Measurements from ENCODE around the gene SERPINA12.

Gene SERPINA12, protein sequence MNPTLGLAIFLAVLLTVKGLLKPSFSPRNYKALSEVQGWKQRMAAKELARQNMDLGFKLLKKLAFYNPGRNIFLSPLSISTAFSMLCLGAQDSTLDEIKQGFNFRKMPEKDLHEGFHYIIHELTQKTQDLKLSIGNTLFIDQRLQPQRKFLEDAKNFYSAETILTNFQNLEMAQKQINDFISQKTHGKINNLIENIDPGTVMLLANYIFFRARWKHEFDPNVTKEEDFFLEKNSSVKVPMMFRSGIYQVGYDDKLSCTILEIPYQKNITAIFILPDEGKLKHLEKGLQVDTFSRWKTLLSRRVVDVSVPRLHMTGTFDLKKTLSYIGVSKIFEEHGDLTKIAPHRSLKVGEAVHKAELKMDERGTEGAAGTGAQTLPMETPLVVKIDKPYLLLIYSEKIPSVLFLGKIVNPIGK

GRCh38 chr14:94509356-94509755 lies at the start of gene SERPINA12:
Gene SERPINA12, minus strand, starts transcription at chr14:94509469. Its CDS starts 11,072 bp downstream, at chr14:94498397.
- no peak for DNase-seq (ENCODE audit: low read depth in 2 of 2)
- no peak for TF ChIP-seq CTCF (IDR thresholded peaks at IDR 0.05; ENCODE audit: low read depth, low read length)

GRCh38 chr14:94558842-94559241 lies 49.6 kb upstream of the SERPINA12 start:
- no peak for DNase-seq (ENCODE audit: low read depth in 2 of 2)
- TF ChIP-seq CTCF (IDR thresholded peaks at IDR 0.05; ENCODE audit: low read depth, low read length), result no peak
- no peak overlapping the region for H3K4me3 ChIP-seq (replicated peaks in 1 of 2; ENCODE audit: low read depth in 2 of 2, low read length in 2 of 2)

More at GRCh38 chr14:94509356-94509755, at the start of gene SERPINA12:
- H3K4me3 ChIP-seq (replicated peaks in 1 of 2; ENCODE audit: low read depth in 2 of 2, low read length in 2 of 2), result no peak within 1 kb of the TSS

DNA sequence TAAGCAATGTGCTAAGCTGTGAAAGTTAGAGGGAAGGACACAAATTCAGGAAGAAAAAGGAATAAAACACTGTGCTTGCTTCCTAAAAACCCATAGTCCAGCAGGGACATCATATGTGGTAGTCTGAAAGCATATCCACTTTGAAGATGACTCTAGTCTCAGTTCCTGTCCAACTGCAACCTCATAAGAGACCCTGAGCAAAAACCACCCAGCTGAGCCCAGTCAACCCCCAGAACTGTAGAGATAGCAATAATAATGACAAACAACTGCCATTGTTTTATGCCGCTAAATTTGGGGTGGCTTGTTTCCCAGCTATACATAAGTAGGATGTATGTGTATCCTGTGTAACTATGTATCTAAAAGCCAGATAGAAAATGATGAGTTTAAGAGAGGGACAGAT lies 48.1 kb upstream of the SERPINA12 start:
- TF ChIP-seq CTCF (IDR thresholded peaks at IDR 0.05; ENCODE audit: low read depth, low read length), result no peak
- H3K4me3 ChIP-seq (replicated peaks in 1 of 2; ENCODE audit: low read depth in 2 of 2, low read length in 2 of 2), result no peak overlapping the region
- no peak for DNase-seq (ENCODE audit: low read depth in 2 of 2)

GRCh38 chr14:94555991-94556390 lies 46.7 kb upstream of the SERPINA12 start:
- no peak for TF ChIP-seq CTCF (IDR thresholded peaks at IDR 0.05; ENCODE audit: low read depth, low read length)
- no peak overlapping the region for H3K4me3 ChIP-seq (replicated peaks in 1 of 2; ENCODE audit: low read depth in 2 of 2, low read length in 2 of 2)
- no peak for DNase-seq (ENCODE audit: low read depth in 2 of 2)

DNA sequence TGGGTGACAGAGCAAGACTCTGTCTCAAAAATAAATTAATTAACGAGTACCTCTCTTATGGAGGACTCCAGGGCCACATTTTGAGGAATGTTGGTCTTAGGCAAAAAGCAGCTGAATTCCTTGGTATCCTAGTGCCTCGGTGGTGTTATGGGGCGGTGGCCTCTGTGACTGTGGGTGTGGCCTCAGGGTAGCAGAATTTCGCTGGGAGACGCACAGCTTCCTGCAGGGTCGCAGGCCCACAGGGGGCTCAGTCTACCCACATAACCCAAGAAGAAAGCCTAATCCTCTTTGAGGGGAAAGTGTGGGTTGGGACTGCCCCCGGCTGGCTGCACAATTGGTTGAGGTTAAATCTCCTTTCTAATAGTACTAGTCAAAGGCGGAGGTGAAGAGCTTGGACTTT lies 40.8 kb upstream of the SERPINA12 start:
- no peak overlapping the region for H3K4me3 ChIP-seq (replicated peaks in 1 of 2; ENCODE audit: low read depth in 2 of 2, low read length in 2 of 2)
- no peak for TF ChIP-seq CTCF (IDR thresholded peaks at IDR 0.05; ENCODE audit: low read depth, low read length)
- DNase-seq (ENCODE audit: low read depth in 2 of 2), result no peak

DNA sequence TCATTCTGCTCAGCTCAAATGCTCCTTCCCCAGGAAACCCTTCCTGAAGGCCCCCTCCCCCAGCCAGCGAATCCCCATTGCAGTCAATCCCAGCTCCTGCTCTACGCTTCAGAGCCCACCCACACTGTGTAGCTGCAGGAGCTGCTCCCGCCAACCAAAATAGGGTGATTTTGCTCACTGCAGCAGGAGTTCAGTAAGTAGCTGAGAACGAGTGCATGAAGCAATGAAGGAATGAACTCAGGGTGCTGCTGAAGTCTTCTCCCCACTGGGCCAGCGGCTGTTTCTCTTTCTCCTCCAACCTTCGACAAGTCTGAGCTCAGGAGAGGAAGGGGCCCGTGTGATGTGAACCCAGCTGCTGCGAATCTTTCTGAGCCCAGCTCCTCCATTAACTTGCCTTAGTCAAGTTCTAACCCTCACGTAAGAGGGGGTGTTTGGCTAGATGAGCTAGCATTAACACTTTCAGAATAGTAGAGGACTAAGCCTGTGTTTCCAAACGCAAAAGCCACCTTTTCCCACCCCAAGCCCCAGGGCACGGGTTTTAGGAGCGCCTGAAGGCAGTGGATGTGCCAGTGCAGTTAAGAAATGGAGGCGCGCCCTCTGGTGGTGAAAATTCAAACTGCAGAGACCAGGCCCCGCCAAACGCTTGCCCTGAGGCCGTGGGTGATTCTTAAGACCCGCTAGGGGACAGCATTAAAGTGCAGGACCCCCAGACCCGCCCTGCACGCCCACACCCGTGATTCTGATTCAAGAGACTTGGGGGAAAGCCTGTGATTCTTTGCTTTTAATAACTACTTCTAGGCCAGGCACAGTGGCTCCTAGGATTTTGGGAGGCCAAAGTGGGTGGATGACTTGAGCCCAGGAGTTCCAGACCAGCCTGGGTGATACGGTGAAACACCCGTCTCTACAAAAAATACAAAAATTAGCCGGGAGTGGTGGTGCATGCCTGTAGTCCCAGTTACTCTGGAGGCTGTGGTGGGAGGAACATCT lies 40.0 kb upstream of the SERPINA12 start:
- peak; percentile 66 to 74 for DNase-seq (ENCODE audit: low read depth in 2 of 2)
- peak; percentile 86 for TF ChIP-seq CTCF (IDR thresholded peaks at IDR 0.05; ENCODE audit: low read depth, low read length)
- no peak overlapping the region for H3K4me3 ChIP-seq (replicated peaks in 1 of 2; ENCODE audit: low read depth in 2 of 2, low read length in 2 of 2)
